Measurements from ENCODE around the gene ST6GALNAC3. TPM values are rescaled to one million over a fixed set of nuclear protein-coding genes. Genes with fewer than 3 reads are reported as not detected.

ST6GALNAC3 gene
- polyA plus RNA-seq, 1 experiment, result 0.05 TPM

DNA sequence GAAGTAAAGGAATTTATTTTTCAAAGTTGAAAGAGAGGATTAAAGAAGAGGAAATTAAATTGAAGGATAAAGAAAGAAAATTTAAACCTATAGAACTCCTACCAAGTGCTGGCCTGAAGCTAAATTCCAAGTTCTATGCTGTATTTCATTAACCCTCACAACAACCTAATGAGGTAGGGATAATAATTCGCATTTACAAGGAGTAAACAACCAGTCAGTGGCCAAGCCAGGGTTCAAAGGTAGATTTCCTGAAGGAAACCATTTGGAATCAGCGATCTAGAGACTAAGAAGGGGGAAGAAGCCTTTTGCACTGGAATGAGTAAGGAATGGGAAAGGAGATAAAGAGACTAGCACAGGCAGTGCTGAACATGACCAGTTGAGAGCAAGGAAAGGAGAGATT is 526.9 kb downstream of the ST6GALNAC3 start:
- TF ChIP-seq, protein P1, sequence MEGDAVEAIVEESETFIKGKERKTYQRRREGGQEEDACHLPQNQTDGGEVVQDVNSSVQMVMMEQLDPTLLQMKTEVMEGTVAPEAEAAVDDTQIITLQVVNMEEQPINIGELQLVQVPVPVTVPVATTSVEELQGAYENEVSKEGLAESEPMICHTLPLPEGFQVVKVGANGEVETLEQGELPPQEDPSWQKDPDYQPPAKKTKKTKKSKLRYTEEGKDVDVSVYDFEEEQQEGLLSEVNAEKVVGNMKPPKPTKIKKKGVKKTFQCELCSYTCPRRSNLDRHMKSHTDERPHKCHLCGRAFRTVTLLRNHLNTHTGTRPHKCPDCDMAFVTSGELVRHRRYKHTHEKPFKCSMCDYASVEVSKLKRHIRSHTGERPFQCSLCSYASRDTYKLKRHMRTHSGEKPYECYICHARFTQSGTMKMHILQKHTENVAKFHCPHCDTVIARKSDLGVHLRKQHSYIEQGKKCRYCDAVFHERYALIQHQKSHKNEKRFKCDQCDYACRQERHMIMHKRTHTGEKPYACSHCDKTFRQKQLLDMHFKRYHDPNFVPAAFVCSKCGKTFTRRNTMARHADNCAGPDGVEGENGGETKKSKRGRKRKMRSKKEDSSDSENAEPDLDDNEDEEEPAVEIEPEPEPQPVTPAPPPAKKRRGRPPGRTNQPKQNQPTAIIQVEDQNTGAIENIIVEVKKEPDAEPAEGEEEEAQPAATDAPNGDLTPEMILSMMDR (IDR thresholded peaks at IDR 0.05; ENCODE audit: insufficient read depth, low read depth, low read length), result no peak
- DNase-seq (ENCODE audit: low read depth), result no peak
- ChIA-PET POLR2A (no interaction called here), CTCF (no interaction called here)
- Histone ChIP-seq H3K4me3 (ENCODE audit: low read depth, low read length) (no peak overlapping the region), H3K36me3 (ENCODE audit: control insufficient read depth, insufficient read depth, low read length) (no peaks in the 10 kb centered on the region), H3K27me3 (ENCODE audit: control insufficient read depth, insufficient read depth, low read length) (no peaks in the 10 kb centered on the region)

GRCh38 chr1:76607717-76608116 is 533.2 kb downstream of the ST6GALNAC3 start:
- ChIA-PET CTCF (interaction anchor here (0.7 kb wide), 1 partner anchor 27 kb away, joined by 3 read pairs; no protein-coding TSS in a partner anchor), POLR2A (no interaction called here)
- no peak for DNase-seq (ENCODE audit: low read depth)
- no peaks in the 10 kb centered on the region for H3K27me3 ChIP-seq (ENCODE audit: control insufficient read depth, insufficient read depth, low read length)
- no peak overlapping the region for H3K4me3 ChIP-seq (ENCODE audit: low read depth, low read length)
- no peaks in the 10 kb centered on the region for H3K36me3 ChIP-seq (ENCODE audit: control insufficient read depth, insufficient read depth, low read length)
- TF ChIP-seq, protein P1 (IDR thresholded peaks at IDR 0.05; ENCODE audit: insufficient read depth, low read depth, low read length), result no peak

GRCh38 chr1:76611770-76612445 is 537.4 kb downstream of the ST6GALNAC3 start:
- Histone ChIP-seq H3K27me3 (ENCODE audit: control insufficient read depth, insufficient read depth, low read length) (no peaks in the 10 kb centered on the region), H3K36me3 (ENCODE audit: control insufficient read depth, insufficient read depth, low read length) (no peaks in the 10 kb centered on the region), H3K4me3 (ENCODE audit: low read depth, low read length) (no peak overlapping the region)
- ChIA-PET POLR2A (no interaction called here), CTCF (no interaction called here)
- DNase-seq (ENCODE audit: low read depth), result no peak
- TF ChIP-seq, protein P1 (IDR thresholded peaks at IDR 0.05; ENCODE audit: insufficient read depth, low read depth, low read length), result no peak

DNA sequence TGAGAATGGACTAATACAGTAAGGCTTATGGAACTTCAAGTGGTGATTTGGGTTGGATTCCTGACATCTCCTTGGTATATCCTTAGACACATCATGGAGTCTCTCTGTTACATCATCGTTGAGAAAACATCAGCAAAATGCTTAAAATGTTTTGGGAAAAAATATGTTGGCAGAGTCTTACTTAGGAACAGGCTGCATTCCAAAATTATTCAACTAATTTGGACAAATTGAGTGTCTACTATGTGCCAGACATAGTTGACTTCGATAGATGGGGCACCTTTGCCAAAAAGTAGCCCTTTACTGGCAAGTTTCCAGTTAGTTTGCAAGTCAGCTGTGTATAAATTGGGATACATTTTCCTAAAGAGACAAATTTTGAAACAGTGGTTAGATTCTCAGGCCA is 539.3 kb downstream of the ST6GALNAC3 start:
- H3K4me3 ChIP-seq (ENCODE audit: low read depth, low read length), result no peak overlapping the region
- no peak for DNase-seq (ENCODE audit: low read depth)
- H3K27me3 ChIP-seq (ENCODE audit: control insufficient read depth, insufficient read depth, low read length), result no peaks in the 10 kb centered on the region

GRCh38 chr1:76615253-76616035 is 540.9 kb downstream of the ST6GALNAC3 start:
- ChIA-PET POLR2A (no interaction called here), CTCF (no interaction called here)
- Histone ChIP-seq H3K4me3 (ENCODE audit: low read depth, low read length) (no peak overlapping the region), H3K36me3 (ENCODE audit: control insufficient read depth, insufficient read depth, low read length) (no peaks in the 10 kb centered on the region), H3K27me3 (ENCODE audit: control insufficient read depth, insufficient read depth, low read length) (no peaks in the 10 kb centered on the region)
- no peak for DNase-seq (ENCODE audit: low read depth)
- TF ChIP-seq, protein P1 (IDR thresholded peaks at IDR 0.05; ENCODE audit: insufficient read depth, low read depth, low read length), result no peak

More for the DNA sequence above, 539.3 kb downstream of the ST6GALNAC3 start:
- TF ChIP-seq, protein P1 (IDR thresholded peaks at IDR 0.05; ENCODE audit: insufficient read depth, low read depth, low read length), result no peak
- H3K36me3 ChIP-seq (ENCODE audit: control insufficient read depth, insufficient read depth, low read length), result no peaks in the 10 kb centered on the region
- CTCF ChIA-PET, result no interaction called here
- POLR2A ChIA-PET, result no interaction called here
